ENCODE results near the gene APOC4. TPM values are rescaled to one million over a fixed set of nuclear protein-coding genes. Genes with fewer than 3 reads are reported as not detected.

APOC4 gene
- total RNA-seq, 1 experiment from 2014 or later, result not detected

DNA sequence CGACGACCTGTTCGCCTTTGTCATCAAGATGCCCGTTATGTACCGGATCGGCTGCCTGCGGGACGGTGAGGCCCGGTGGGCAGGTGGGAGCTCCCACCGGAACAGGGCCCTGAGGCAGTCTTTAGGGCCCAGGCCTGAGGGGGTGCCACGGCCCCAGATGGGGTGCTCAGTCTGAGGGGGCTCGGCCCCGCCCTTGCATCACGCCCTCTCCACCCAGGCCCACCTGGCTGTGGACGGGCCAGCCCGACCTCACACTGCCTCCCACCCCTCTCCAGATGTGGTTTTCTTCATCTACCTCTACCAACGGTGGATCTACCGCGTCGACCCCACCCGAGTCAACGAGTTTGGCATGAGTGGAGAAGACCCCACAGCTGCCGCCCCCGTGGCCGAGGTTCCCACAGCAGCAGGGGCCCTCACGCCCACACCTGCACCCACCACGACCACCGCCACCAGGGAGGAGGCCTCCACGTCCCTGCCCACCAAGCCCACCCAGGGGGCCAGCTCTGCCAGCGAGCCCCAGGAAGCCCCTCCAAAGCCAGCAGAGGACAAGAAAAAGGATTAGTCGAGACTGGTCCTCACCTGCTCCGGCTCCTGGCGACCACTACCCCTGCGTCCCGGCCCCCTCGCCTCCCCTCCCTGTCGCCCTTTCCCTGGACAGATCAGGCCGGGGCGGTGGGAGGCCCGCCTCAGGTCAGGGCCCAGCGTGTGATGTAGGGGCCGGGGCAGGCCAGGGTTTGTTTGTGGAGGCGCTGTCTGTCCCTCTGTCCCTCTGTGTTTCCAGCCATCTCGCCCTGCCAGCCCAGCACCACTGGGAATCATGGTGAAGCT lies 50.5 kb downstream of the APOC4 start:
- TSS peak; percentile 26 for BruUV-seq (replicated peaks)
- Mint-ChIP-seq H3K4me3 (ENCODE audit: unreplicated experiment) (no peak overlapping the region), H3K9me3 (ENCODE audit: unreplicated experiment) (no peaks in the 10 kb centered on the region), H3K36me3 (ENCODE audit: insufficient read depth, unreplicated experiment) (peaks cover 43% of the 10 kb centered on the region), H3K27ac (ENCODE audit: low read depth, unreplicated experiment) (no peak overlapping the region), H3K4me1 (ENCODE audit: insufficient read depth, unreplicated experiment) (no peaks in the 10 kb centered on the region), H3K27me3 (ENCODE audit: insufficient read depth, unreplicated experiment) (no peaks in the 10 kb centered on the region)
- POLR2A ChIA-PET, result no interaction called here
- TF ChIP-seq, protein P1, sequence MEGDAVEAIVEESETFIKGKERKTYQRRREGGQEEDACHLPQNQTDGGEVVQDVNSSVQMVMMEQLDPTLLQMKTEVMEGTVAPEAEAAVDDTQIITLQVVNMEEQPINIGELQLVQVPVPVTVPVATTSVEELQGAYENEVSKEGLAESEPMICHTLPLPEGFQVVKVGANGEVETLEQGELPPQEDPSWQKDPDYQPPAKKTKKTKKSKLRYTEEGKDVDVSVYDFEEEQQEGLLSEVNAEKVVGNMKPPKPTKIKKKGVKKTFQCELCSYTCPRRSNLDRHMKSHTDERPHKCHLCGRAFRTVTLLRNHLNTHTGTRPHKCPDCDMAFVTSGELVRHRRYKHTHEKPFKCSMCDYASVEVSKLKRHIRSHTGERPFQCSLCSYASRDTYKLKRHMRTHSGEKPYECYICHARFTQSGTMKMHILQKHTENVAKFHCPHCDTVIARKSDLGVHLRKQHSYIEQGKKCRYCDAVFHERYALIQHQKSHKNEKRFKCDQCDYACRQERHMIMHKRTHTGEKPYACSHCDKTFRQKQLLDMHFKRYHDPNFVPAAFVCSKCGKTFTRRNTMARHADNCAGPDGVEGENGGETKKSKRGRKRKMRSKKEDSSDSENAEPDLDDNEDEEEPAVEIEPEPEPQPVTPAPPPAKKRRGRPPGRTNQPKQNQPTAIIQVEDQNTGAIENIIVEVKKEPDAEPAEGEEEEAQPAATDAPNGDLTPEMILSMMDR (IDR thresholded peaks at IDR 0.05; ENCODE audit: unreplicated experiment), result no peak
- DNase-seq (ENCODE audit: unreplicated experiment), result no peak
- intact Hi-C loops (cut with micrococcal nuclease), result no loop called here
- CTCF ChIA-PET, result interaction anchor here (0.6 kb wide), 1 partner anchor 173 kb away, joined by 3 read pairs; no protein-coding TSS in a partner anchor

DNA sequence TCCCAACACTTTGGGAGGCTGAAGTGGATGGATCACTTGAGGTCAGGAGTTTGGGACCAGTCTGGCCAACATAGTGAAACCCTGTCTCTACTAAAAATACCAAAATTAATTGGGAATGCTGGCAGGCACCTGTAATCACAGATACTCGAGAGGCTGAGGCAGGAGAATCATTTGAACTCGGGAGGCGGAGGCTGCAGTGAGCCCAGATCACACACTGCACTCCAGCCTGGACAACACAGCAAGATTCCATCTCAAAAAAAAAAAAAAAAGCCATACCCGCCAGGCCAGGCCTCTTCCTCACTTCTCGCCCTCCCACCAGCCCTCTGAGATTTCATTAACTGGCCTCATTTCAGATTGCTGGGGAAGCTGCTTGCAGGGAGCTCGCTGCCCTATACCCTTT lies 51.5 kb downstream of the APOC4 start:
- Mint-ChIP-seq H3K4me3 (ENCODE audit: unreplicated experiment) (no peak overlapping the region), H3K27ac (ENCODE audit: low read depth, unreplicated experiment) (no peak overlapping the region), H3K36me3 (ENCODE audit: insufficient read depth, unreplicated experiment) (peaks cover 47% of the 10 kb centered on the region), H3K9me3 (ENCODE audit: unreplicated experiment) (no peaks in the 10 kb centered on the region), H3K27me3 (ENCODE audit: insufficient read depth, unreplicated experiment) (no peaks in the 10 kb centered on the region), H3K4me1 (ENCODE audit: insufficient read depth, unreplicated experiment) (no peaks in the 10 kb centered on the region)
- TF ChIP-seq, protein P1 (IDR thresholded peaks at IDR 0.05; ENCODE audit: unreplicated experiment), result no peak
- intact Hi-C loops (cut with micrococcal nuclease), result no loop called here
- CTCF ChIA-PET, result interaction anchor here (0.6 kb wide), 1 partner anchor 87 kb away, joined by 4 read pairs; no protein-coding TSS in a partner anchor
- no peak for DNase-seq (ENCODE audit: unreplicated experiment)
- BruUV-seq (replicated peaks), result no TSS peak
- POLR2A ChIA-PET, result no interaction called here

DNA sequence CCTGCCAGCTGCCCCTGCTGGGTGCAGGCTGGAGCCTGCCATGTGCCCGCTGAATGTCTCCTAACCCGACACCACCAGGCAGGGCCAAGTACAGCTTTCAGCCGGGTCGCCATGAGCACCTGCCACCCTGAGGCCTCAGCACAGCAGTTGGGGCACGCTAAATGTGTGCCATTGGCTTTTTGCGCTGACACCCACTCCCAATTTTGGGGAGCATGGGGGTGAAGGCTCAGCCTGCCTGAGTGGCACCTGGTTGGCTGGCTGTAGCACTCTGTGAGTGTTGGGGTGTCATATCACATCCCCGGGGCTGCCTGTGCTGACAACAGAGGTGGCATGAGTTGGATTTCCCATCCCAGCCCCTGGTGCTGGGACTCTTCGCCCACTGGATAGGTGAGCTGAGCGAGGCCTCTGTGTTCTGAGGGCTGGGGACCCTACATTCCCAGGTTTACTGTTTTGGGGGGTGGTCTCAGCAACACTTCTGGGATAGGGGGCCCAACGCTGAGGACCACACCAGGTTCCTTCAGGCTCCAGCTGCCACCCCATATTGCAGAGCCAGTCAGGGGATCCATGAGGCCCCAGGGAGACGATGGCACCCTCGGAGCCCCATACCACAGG lies 52.0 kb downstream of the APOC4 start:
- no peak for DNase-seq (ENCODE audit: unreplicated experiment)

More for the DNA sequence above, 52.0 kb downstream of the APOC4 start:
- Mint-ChIP-seq H3K4me3 (ENCODE audit: unreplicated experiment) (no peak overlapping the region), H3K27me3 (ENCODE audit: insufficient read depth, unreplicated experiment) (no peaks in the 10 kb centered on the region), H3K27ac (ENCODE audit: low read depth, unreplicated experiment) (no peak overlapping the region), H3K9me3 (ENCODE audit: unreplicated experiment) (no peaks in the 10 kb centered on the region), H3K36me3 (ENCODE audit: insufficient read depth, unreplicated experiment) (peaks cover 43% of the 10 kb centered on the region), H3K4me1 (ENCODE audit: insufficient read depth, unreplicated experiment) (no peaks in the 10 kb centered on the region)
- intact Hi-C loops (cut with micrococcal nuclease), result no loop called here
- CTCF ChIA-PET, result interaction anchor here (0.6 kb wide), 1 partner anchor 86 kb away, joined by 4 read pairs; no protein-coding TSS in a partner anchor
- TF ChIP-seq, protein P1 (IDR thresholded peaks at IDR 0.05; ENCODE audit: unreplicated experiment), result no peak
- BruUV-seq (replicated peaks), result no TSS peak
- POLR2A ChIA-PET, result no interaction called here

Other genes with a start within 250 kb of the APOC4 start
- gene CEACAM16, start 243.1 kb upstream of the APOC4 start, total RNA-seq (2022), result not detected in 2 replicates
- 24.4 and 32.1 TPM in 2 replicates for gene BCL3, start 193.5 kb upstream of the APOC4 start, total RNA-seq (2022)
- 9.6 and 14.6 TPM in 2 replicates for gene CBLC, start 164.3 kb upstream of the APOC4 start, total RNA-seq (2022)
- gene BCAM, start 133.1 kb upstream of the APOC4 start, total RNA-seq (2022), result 2.9 and 5.0 TPM in 2 replicates
- gene NECTIN2, start 95.9 kb upstream of the APOC4 start, total RNA-seq (2022), result 46.5 and 56.7 TPM in 2 replicates
- 69.7 and 114 TPM in 2 replicates for gene TOMM40, start 51.0 kb upstream of the APOC4 start, total RNA-seq (2022)
- gene APOE, start 36.4 kb upstream of the APOC4 start, total RNA-seq (2022), result 3.3 and 7.0 TPM in 2 replicates
- 1.1 and 2.7 TPM in 2 replicates for gene APOC1, start 27.6 kb upstream of the APOC4 start, total RNA-seq (2022)
- not detected in 2 replicates for gene APOC2, start 3.8 kb downstream of the APOC4 start, total RNA-seq (2022)
- gene CLPTM1, start 13.1 kb downstream of the APOC4 start, total RNA-seq (2022), result 91.3 and 101 TPM in 2 replicates
- 27.0 and 39.8 TPM in 2 replicates for gene RELB, start 59.2 kb downstream of the APOC4 start, total RNA-seq (2022)
- gene CLASRP, start 96.8 kb downstream of the APOC4 start, total RNA-seq (2022), result 71.7 and 83.5 TPM in 2 replicates
- 2.0 and 2.7 TPM in 2 replicates for gene ZNF296, start 134.2 kb downstream of the APOC4 start, total RNA-seq (2022)
- gene GEMIN7, start 137.0 kb downstream of the APOC4 start, total RNA-seq (2022), result 21.0 and 21.8 TPM in 2 replicates
- gene PPP1R37, start 150.9 kb downstream of the APOC4 start, total RNA-seq (2022), result 22.0 and 22.5 TPM in 2 replicates
- 0.09 and 0.22 TPM in 2 replicates for gene NKPD1, start 218.7 kb downstream of the APOC4 start, total RNA-seq (2022)
- gene TRAPPC6A, start 236.0 kb downstream of the APOC4 start, total RNA-seq (2022), result 14.4 and 16.1 TPM in 2 replicates
- gene BLOC1S3, start 236.5 kb downstream of the APOC4 start, total RNA-seq (2022), result 14.0 and 18.1 TPM in 2 replicates

Measured in MCF 10A (cell line).